HG03432 (cell line): Measurements from ENCODE around the gene DDI1.
A peak's percentile ranks its signal among the peaks of the same experiment; 100 is the strongest.

Experiments
- ATAC-seq: cut with Tn5 transposase; IDR thresholded peaks from one replicate; pipeline ENCODE4 v1.9.1; 2021; ENCODE audit warnings: mild to moderate bottlenecking, moderate library complexity; ENCODE audit not compliant: unreplicated experiment

The DDI1 gene

GRCh38 chr11:104036588-104036987, at the start of gene DDI1:
DDI1 (plus strand) TSS chr11:104036640; CDS start chr11:104036823, 183 bp downstream.
- ATAC-seq = no peak

GRCh38 chr11:103987629-103988594, 48.5 kb upstream of the DDI1 start:
- no peak for ATAC-seq

GRCh38 chr11:103988595-103988969, 47.9 kb upstream of the DDI1 start:
- no peak for ATAC-seq

- ATAC-seq = no peak
Measured at GRCh38 chr11:103993507-103993906, 42.9 kb upstream of the DDI1 start.

GRCh38 chr11:103994094-103994493, 42.3 kb upstream of the DDI1 start:
- no peak for ATAC-seq

- no peak for ATAC-seq
Measured at GRCh38 chr11:103994518-103994917, 41.9 kb upstream of the DDI1 start.

- ATAC-seq = no peak
Measured at GRCh38 chr11:103995896-103996295, 40.5 kb upstream of the DDI1 start.

- peak; percentile 80 for ATAC-seq
Measured at GRCh38 chr11:103997082-103997481, 39.4 kb upstream of the DDI1 start.

- no peak for ATAC-seq
Measured at GRCh38 chr11:103998826-103999508, 37.5 kb upstream of the DDI1 start.

- ATAC-seq = no peak
Measured at GRCh38 chr11:104000798-104001197, 35.6 kb upstream of the DDI1 start.

- no peak for ATAC-seq
Measured at GRCh38 chr11:104001561-104002056, 34.8 kb upstream of the DDI1 start.

GRCh38 chr11:104003491-104003890, 32.9 kb upstream of the DDI1 start:
- ATAC-seq = no peak

GRCh38 chr11:104005234-104005855, 31.1 kb upstream of the DDI1 start:
- ATAC-seq = no peak

- no peak for ATAC-seq
Measured at GRCh38 chr11:104009744-104010143, 26.7 kb upstream of the DDI1 start.

- ATAC-seq = no peak
Measured at GRCh38 chr11:104011044-104011443, 25.4 kb upstream of the DDI1 start.

GRCh38 chr11:104015649-104016415, 20.6 kb upstream of the DDI1 start:
- ATAC-seq = peak; percentile 91

- no peak for ATAC-seq
Measured at GRCh38 chr11:104024572-104024971, 11.9 kb upstream of the DDI1 start.

- ATAC-seq = no peak
Measured at GRCh38 chr11:104028476-104029263, 7.8 kb upstream of the DDI1 start.

- no peak for ATAC-seq
Measured at GRCh38 chr11:104033134-104033533, 3.3 kb upstream of the DDI1 start.

- no peak for ATAC-seq
Measured at GRCh38 chr11:104033561-104033960, 2.9 kb upstream of the DDI1 start.
